IMR-90 (cell line): Measurements from ENCODE around the gene HSP90AB1. TPM values are rescaled to one million over a fixed set of nuclear protein-coding genes. Genes with fewer than 3 reads are reported as not detected.

ENCODE experiments used
- ATAC-seq: fragments of 200-7000 bp; cut with Tn5 transposase; 2 replicates; pipeline ENCODE4 v1.9.1; 2020; ENCODE audit warnings: low read depth, mild to moderate bottlenecking, moderate library complexity
- BruUV-seq: library from RNA; stranded (reverse); fragments of 400-500 nt; replicated peaks from 2 replicates; lab custom pipeline; 2021; lab: Mats Ljungman, UMichigan
- CTCF ChIA-PET: fragments of 300-600 bp; formaldehyde crosslinking; extraction: SDS; loops from one replicate; lab custom pipeline; 2021; ENCODE audit warnings: antibody characterized with exemption; lab: Yijun Ruan, JAX
- POLR2A ChIA-PET: fragments of 300-600 bp; sonication (Branson Sonifier 250); formaldehyde crosslinking; loops from one replicate; lab custom pipeline; 2022; ENCODE audit warnings: antibody characterized with exemption; ENCODE audit not compliant: unreplicated experiment; lab: Charles Lee
- DNase-seq: peaks from one replicate; pipeline ENCODE4 v3.0.0; 2013
- H2AFZ ChIP-seq: replicated peaks from 2 replicates; pipeline ENCODE3; 2013; ENCODE audit warnings: low read length, mild to moderate bottlenecking; ENCODE audit not compliant: poor library complexity
- H2AK5ac ChIP-seq: 2 replicates; pipeline ENCODE4 v1.6.1; 2013; ENCODE audit warnings: low read depth, low read length, inconsistent platforms
- H2AK9ac ChIP-seq: replicated peaks from 2 replicates; pipeline ENCODE3; 2013; ENCODE audit warnings: mild to moderate bottlenecking, low read depth, low read length, moderate library complexity; ENCODE audit not compliant: poor library complexity
- H2BK120ac ChIP-seq: 2 replicates; pipeline ENCODE4 v1.6.1; 2013; ENCODE audit warnings: low read depth, low read length, inconsistent platforms
- H2BK15ac ChIP-seq: 3 replicates; pipeline ENCODE4 v1.6.1; 2013; ENCODE audit warnings: low read depth, low read length, inconsistent platforms
- H2BK20ac ChIP-seq: 2 replicates; pipeline ENCODE4 v1.6.1; 2013; ENCODE audit warnings: low read depth, mild to moderate bottlenecking, inconsistent platforms, low read length, moderate library complexity
- H2BK5ac ChIP-seq: 2 replicates; pipeline ENCODE4 v1.6.1; 2013; ENCODE audit warnings: mild to moderate bottlenecking, low read depth, low read length, inconsistent platforms; ENCODE audit not compliant: poor library complexity, severe bottlenecking
- H3K14ac ChIP-seq: replicated peaks from 2 replicates; pipeline ENCODE4 v1.6.1; 2013; ENCODE audit warnings: low read depth, low read length, inconsistent platforms
- H3K18ac ChIP-seq: 2 replicates; pipeline ENCODE4 v1.6.1; 2013; ENCODE audit warnings: low read depth, low read length, control low read depth
- H3K23ac ChIP-seq: 2 replicates; pipeline ENCODE4 v1.6.1; 2013; ENCODE audit warnings: low read depth, low read length, inconsistent platforms
- H3K27ac ChIP-seq: 2 replicates; pipeline ENCODE4 v1.5.1; 2013; ENCODE audit warnings: mild to moderate bottlenecking, control low read depth, low read length; ENCODE audit not compliant: insufficient read depth
- H3K27me3 ChIP-seq: 2 replicates; pipeline ENCODE4 v1.6.1; 2013; ENCODE audit warnings: low read length; ENCODE audit not compliant: control insufficient read depth, insufficient read depth
- H3K36me3 ChIP-seq: 2 replicates; pipeline ENCODE4 v1.6.1; 2013; ENCODE audit warnings: low read length, mixed read lengths; ENCODE audit not compliant: control insufficient read depth, insufficient read depth
- H3K4ac ChIP-seq: 2 replicates; pipeline ENCODE4 v1.6.1; 2013; ENCODE audit warnings: low read depth, low read length, inconsistent platforms
- H3K4me1 ChIP-seq: 2 replicates; pipeline ENCODE4 v1.6.1; 2013; ENCODE audit warnings: low read length, mixed read lengths; ENCODE audit not compliant: control insufficient read depth, insufficient read depth
- H3K4me2 ChIP-seq: 2 replicates; pipeline ENCODE4 v1.6.1; 2013; ENCODE audit warnings: low read depth, mild to moderate bottlenecking, control low read depth, low read length, moderate library complexity
- H3K4me3 ChIP-seq: 2 replicates; pipeline ENCODE4 v1.5.1; 2013; ENCODE audit warnings: low read depth, mild to moderate bottlenecking, control low read depth, low read length, moderate library complexity; ENCODE audit not compliant: insufficient read depth
- H3K56ac ChIP-seq: 2 replicates; pipeline ENCODE4 v1.6.1; 2013; ENCODE audit warnings: low read length, inconsistent platforms; ENCODE audit not compliant: insufficient read depth; ENCODE audit errors: extremely low read depth
- H3K79me1 ChIP-seq, 2 experiments: 2 replicates each; pipeline ENCODE4 v1.6.1; 2013; ENCODE audit warnings: low read length in 2 of 2, inconsistent platforms in 1 of 2, low read depth in 1 of 2
- H3K9ac ChIP-seq: 2 replicates; pipeline ENCODE4 v1.6.1; 2013; ENCODE audit warnings: low read depth, low read length, control low read depth
- H3K9me1 ChIP-seq: 2 replicates; pipeline ENCODE4 v1.6.1; 2013; ENCODE audit warnings: low read length, inconsistent platforms; ENCODE audit not compliant: insufficient read depth
- H3K9me3 ChIP-seq: 2 replicates; pipeline ENCODE4 v1.6.1; 2013; ENCODE audit warnings: low read length; ENCODE audit not compliant: control insufficient read depth, insufficient read depth
- H4K20me1 ChIP-seq: 2 replicates; pipeline ENCODE4 v1.6.1; 2013; ENCODE audit warnings: low read length, inconsistent platforms; ENCODE audit not compliant: insufficient read depth
- H4K5ac ChIP-seq: 2 replicates; pipeline ENCODE4 v1.6.1; 2013; ENCODE audit warnings: mild to moderate bottlenecking, low read depth, low read length, control low read depth
- H4K8ac ChIP-seq, 2 experiments: 2 replicates each; pipeline ENCODE4 v1.6.1; 2013; ENCODE audit warnings: low read depth in 2 of 2, low read length in 2 of 2, control low read depth in 1 of 2, inconsistent platforms in 1 of 2
- H4K91ac ChIP-seq: 2 replicates; pipeline ENCODE4 v1.6.1; 2013; ENCODE audit warnings: low read depth, low read length, inconsistent platforms; ENCODE audit not compliant: insufficient read depth
- BHLHE40 ChIP-seq: fragments of 150-350 bp; IDR thresholded peaks from 2 replicates; pipeline ENCODE4 v1.6.1; 2016; ENCODE audit warnings: mild to moderate bottlenecking, low read depth, low read length
- MAZ ChIP-seq: IDR thresholded peaks from 2 replicates; pipeline ENCODE4 v1.6.1; 2012; ENCODE audit warnings: low read depth, mild to moderate bottlenecking, low read length, improper control_type of control experiment, moderate library complexity, borderline replicate concordance
- MXI1 ChIP-seq: IDR thresholded peaks from 2 replicates; pipeline ENCODE4 v1.6.1; 2012; ENCODE audit warnings: low read depth, mild to moderate bottlenecking, low read length, moderate library complexity, borderline replicate concordance
- SMC3 ChIP-seq: fragments of 150-350 bp; IDR thresholded peaks from 2 replicates; pipeline ENCODE4 v1.6.1; 2016; ENCODE audit warnings: low read depth, mild to moderate bottlenecking, antibody characterized with exemption, low read length, moderate library complexity
- WGBS, 2 experiments: methylation state at CpG; one replicate each; pipeline versions ENCODE4 v1.1.5 to v1.1.7; 2013; ENCODE audit warnings: missing lambda C conversion rate in 2 of 2; ENCODE audit not compliant: insufficient read length in 1 of 2; ENCODE audit errors: extremely low coverage in 2 of 2; 5-methylcytosine and 5-hydroxymethylcytosine counted together
- dilution Hi-C: fragments of 300-500 bp; cut with HindIII; formaldehyde crosslinking; loops from one replicate; pipeline ENCODE4 v1.14.3; 2018; ENCODE audit warnings: low sequenced_read_pairs; ENCODE audit not compliant: unreplicated experiment
- in situ Hi-C: fragments of 300-500 bp; cut with MboI; formaldehyde crosslinking; loops from 3 replicates; pipeline ENCODE4 v1.14.3; 2019; ENCODE audit warnings: low sequenced_read_pairs, inconsistent platforms, mixed read lengths
- intact Hi-C: fragments of 100-400 bp; cut with micrococcal nuclease; formaldehyde crosslinking; loops from 2 replicates; pipeline ENCODE4 v1.10.0; 2022
- polyA plus RNA-seq, 3 experiments: library from polyadenylated mRNA; depleted of rRNA; stranded (reverse); fragments of >200 nt; gene quantifications; 2 replicates each; pipeline ENCODE4 v1.2.3, GENCODE V29; 2012; ENCODE audit warnings: low replicate concordance in 1 of 3
- total RNA-seq: library from RNA; depleted of rRNA; stranded (reverse); fragments of >200 nt; gene quantifications from 2 replicates; pipeline ENCODE4 v1.2.3, GENCODE V29; 2012
- TF ChIP-seq, protein P1 (sequence below): conservative IDR thresholded peaks from 2 replicates; pipeline ENCODE4 v1.5.1; 2012; ENCODE audit warnings: mild to moderate bottlenecking, low read depth, low read length, improper control_type of control experiment
- TF ChIP-seq, protein P2 (sequence below): fragments of 150-350 bp; IDR thresholded peaks from 2 replicates; pipeline ENCODE4 v1.6.1; 2017; ENCODE audit warnings: mild to moderate bottlenecking, antibody characterized with exemption, low read length, low read depth

The HSP90AB1 gene
- total and polyA plus RNA-seq, 2 of the 4 experiments (the other 2 are of a cell fraction): 887 to 1,307 TPM

DNA sequence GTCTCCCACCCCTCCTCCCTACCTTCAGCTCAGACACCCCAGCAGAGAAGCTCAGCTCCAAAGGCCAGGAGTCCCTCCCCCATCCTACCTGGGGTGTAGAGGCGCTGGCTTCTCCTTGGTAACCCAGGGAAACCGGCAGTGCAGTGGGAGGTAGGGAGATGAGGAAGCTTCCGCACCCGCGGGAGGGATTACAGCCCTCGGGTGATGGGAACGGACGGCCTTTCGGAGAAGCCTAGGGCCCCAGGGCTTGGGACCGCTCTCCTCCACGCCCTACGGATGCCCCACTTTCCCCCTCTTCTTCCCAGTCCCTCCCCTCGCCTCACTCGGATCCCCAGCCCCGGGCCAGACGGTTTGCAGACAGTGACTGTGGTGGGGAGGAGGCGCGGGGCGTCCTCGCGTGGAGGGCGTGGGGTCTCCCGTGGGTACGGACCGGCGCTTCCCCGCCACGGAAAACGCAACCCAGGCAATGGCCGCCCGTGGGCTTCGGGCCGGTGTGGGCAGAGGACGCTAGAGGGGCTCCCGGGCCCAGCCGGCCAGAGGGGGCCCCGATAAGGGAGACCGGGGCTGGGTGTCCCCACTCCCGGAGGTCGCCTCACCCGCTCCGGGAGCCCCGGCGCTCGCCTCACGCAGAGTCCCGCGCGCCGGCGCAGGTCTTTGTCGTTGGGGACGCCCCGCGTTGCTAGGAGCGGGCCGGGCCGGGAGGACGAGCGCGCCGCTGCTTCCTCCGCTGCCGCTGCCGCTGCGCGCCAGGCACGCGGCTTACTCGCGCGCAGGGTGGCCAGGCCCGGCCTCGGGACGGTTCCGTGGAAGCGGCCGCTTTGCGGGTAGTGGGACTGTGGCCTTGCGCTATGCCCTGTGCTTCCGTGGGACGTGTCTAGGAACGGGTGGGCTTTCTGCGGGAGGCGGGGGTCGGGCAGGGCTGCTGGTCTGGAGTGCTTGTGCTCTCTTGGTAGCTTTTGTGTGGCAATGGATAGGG, 50.5 kb downstream of the HSP90AB1 start:
- no TSS peak for BruUV-seq
- Histone ChIP-seq H3K4me2 (peak overlapping the region; percentile 88), H3K4me3 (peak overlapping the region; percentile 65), H3K4me1 (no peaks in the 10 kb centered on the region), H2AFZ (peak overlapping the region; percentile 88), H3K14ac (peak overlapping the region; percentile 52), H4K5ac (no peak overlapping the region; the same call in none of the 2 replicates), H2BK5ac (no peak overlapping the region), H3K56ac (no peak overlapping the region), H2BK15ac (no peak overlapping the region), H4K91ac (no peak overlapping the region), H3K9ac (peak overlapping the region; percentile 83), H3K27ac (peak overlapping the region; percentile 39; the same call in 1 of the 2 replicates), H3K79me1 (no peaks in the 10 kb centered on the region), H2BK120ac (no peak overlapping the region), H3K18ac (no peak overlapping the region), H4K20me1 (no peaks in the 10 kb centered on the region), H2BK20ac (no peak overlapping the region), H3K9me3 (no peaks in the 10 kb centered on the region), H3K23ac (peak overlapping the region; percentile 8; the same call in 1 of the 2 replicates), H3K4ac (peak overlapping the region; percentile 82), H3K27me3 (peaks cover 32% of the 10 kb centered on the region), H4K8ac (peak overlapping the region; percentile 65 to 66; a peak in 2 of 4 replicates), H3K36me3 (peaks cover 18% of the 10 kb centered on the region), H2AK5ac (no peak overlapping the region; the same call in 1 of the 2 replicates), H3K9me1 (no peaks in the 10 kb centered on the region; the same call in 1 of the 2 replicates), H2AK9ac (peak overlapping the region; percentile 76)
- in situ Hi-C loops: no loop called here
- DNase-seq (peak; percentile 29), ATAC-seq (peak; percentile 89)
- WGBS, 2 experiments: 0% methylated on average over 44 of the region's 86 CpGs; no CpG with 5 or more reads in 1 of the 2 experiments
- TF ChIP-seq, protein P1, sequence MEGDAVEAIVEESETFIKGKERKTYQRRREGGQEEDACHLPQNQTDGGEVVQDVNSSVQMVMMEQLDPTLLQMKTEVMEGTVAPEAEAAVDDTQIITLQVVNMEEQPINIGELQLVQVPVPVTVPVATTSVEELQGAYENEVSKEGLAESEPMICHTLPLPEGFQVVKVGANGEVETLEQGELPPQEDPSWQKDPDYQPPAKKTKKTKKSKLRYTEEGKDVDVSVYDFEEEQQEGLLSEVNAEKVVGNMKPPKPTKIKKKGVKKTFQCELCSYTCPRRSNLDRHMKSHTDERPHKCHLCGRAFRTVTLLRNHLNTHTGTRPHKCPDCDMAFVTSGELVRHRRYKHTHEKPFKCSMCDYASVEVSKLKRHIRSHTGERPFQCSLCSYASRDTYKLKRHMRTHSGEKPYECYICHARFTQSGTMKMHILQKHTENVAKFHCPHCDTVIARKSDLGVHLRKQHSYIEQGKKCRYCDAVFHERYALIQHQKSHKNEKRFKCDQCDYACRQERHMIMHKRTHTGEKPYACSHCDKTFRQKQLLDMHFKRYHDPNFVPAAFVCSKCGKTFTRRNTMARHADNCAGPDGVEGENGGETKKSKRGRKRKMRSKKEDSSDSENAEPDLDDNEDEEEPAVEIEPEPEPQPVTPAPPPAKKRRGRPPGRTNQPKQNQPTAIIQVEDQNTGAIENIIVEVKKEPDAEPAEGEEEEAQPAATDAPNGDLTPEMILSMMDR: no peak
- TF ChIP-seq MAZ (peak; percentile 43; the same call in 1 of the 2 replicates), BHLHE40 (no peak), SMC3 (no peak), MXI1 (0 out of 2 replicates have a peak, but pooled peaks have one; percentile 34)
- TF ChIP-seq, protein P2, sequence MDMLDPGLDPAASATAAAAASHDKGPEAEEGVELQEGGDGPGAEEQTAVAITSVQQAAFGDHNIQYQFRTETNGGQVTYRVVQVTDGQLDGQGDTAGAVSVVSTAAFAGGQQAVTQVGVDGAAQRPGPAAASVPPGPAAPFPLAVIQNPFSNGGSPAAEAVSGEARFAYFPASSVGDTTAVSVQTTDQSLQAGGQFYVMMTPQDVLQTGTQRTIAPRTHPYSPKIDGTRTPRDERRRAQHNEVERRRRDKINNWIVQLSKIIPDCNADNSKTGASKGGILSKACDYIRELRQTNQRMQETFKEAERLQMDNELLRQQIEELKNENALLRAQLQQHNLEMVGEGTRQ: no peak
- ChIA-PET POLR2A (no interaction called here), CTCF (interaction anchor here (0.8 to 1.0 kb wide), 2 partner anchors 15 to 29 kb away, joined by 4 read pairs; partner anchors contain the start of gene AARS2)
- dilution Hi-C loops: no loop called here
- intact Hi-C loops: no loop called here
